Neural cell (in vitro differentiated cells): Measurements from ENCODE around the gene KRT2. TPM values are rescaled to one million over a fixed set of nuclear protein-coding genes. Genes with fewer than 3 reads are reported as not detected.

ENCODE experiments used
- H2AFZ ChIP-seq: fragments of 200-600, 300-800 bp; sonication (generic), shearing (Covaris generic); 2 replicates; pipeline ENCODE4 v1.6.0; 2014; ENCODE audit warnings: low read depth, mild to moderate bottlenecking, antibody characterized with exemption, low read length, moderate library complexity
- H3F3A ChIP-seq: fragments of 200-600 bp; shearing (Covaris generic); 2 replicates; pipeline ENCODE4 v1.6.1; 2016; ENCODE audit warnings: mild to moderate bottlenecking, moderate library complexity, mixed read lengths, antibody characterized with exemption, low read length; ENCODE audit not compliant: insufficient read depth, poor library complexity, severe bottlenecking
- H3K27ac ChIP-seq: fragments of 200-600, 300-800 bp; sonication (generic), shearing (Covaris generic); 2 replicates; pipeline ENCODE4 v1.5.1; 2014; ENCODE audit warnings: mild to moderate bottlenecking, low read length, moderate library complexity
- H3K27me3 ChIP-seq: fragments of 300-800, 200-600 bp; sonication (generic), shearing (Covaris generic); 2 replicates; pipeline ENCODE4 v1.6.0; 2014; ENCODE audit warnings: mild to moderate bottlenecking, low read depth, low read length, moderate library complexity; ENCODE audit not compliant: insufficient read depth
- H3K36me3 ChIP-seq: fragments of 300-800, 200-600 bp; sonication (generic), shearing (Covaris generic); 2 replicates; pipeline ENCODE4 v1.5.1; 2014; ENCODE audit warnings: mild to moderate bottlenecking, antibody characterized with exemption, low read length, moderate library complexity; ENCODE audit not compliant: insufficient read depth
- H3K4me2 ChIP-seq: fragments of 300-800, 200-600 bp; sonication (generic), shearing (Covaris generic); 2 replicates; pipeline ENCODE4 v1.6.0; 2014; ENCODE audit warnings: mild to moderate bottlenecking, low read length
- H3K4me3 ChIP-seq: fragments of 300-800, 200-600 bp; sonication (generic), shearing (Covaris generic); 2 replicates; pipeline ENCODE4 v1.5.1; 2014; ENCODE audit warnings: mild to moderate bottlenecking, low read length, moderate library complexity
- H3K79me2 ChIP-seq: fragments of 200-600 bp; shearing (Covaris generic); replicated peaks from 2 replicates; pipeline ENCODE4 v1.6.0; 2014; ENCODE audit warnings: mild to moderate bottlenecking, low read length, moderate library complexity; ENCODE audit not compliant: insufficient read depth
- H3K9ac ChIP-seq: fragments of 300-800, 200-600 bp; sonication (generic), shearing (Covaris generic); 2 replicates; pipeline ENCODE4 v1.6.1; 2016; ENCODE audit warnings: mild to moderate bottlenecking, low read length, mixed read lengths
- H3K9me2 ChIP-seq: fragments of 200-600 bp; shearing (Covaris generic); 2 replicates; pipeline ENCODE4 v1.6.1; 2016; ENCODE audit warnings: mild to moderate bottlenecking, low read length, mixed read lengths; ENCODE audit not compliant: insufficient read depth
- H3K9me3 ChIP-seq: fragments of 200-600, 300-800 bp; sonication (generic), shearing (Covaris generic); 2 replicates; pipeline ENCODE4 v1.6.1; 2016; ENCODE audit warnings: mild to moderate bottlenecking, mixed run types, low read length, moderate library complexity, mixed read lengths
- H4K20me1 ChIP-seq: fragments of 200-600 bp; shearing (Covaris generic); 2 replicates; pipeline ENCODE4 v1.6.1; 2016; ENCODE audit warnings: mild to moderate bottlenecking, mixed run types; ENCODE audit not compliant: insufficient read depth
- EP300 ChIP-seq: fragments of 450-650 bp; conservative IDR thresholded peaks from 2 replicates; pipeline ENCODE4 v1.6.1; 2014; ENCODE audit warnings: antibody characterized with exemption, mild to moderate bottlenecking, moderate library complexity; ENCODE audit not compliant: poor library complexity, severe bottlenecking
- EZH2 ChIP-seq: fragments of 200-600, 300-800 bp; shearing (Covaris generic), sonication (generic); IDR thresholded peaks from 2 replicates; pipeline ENCODE4 v1.6.1; 2014; ENCODE audit warnings: antibody characterized with exemption, low read length, borderline replicate concordance, mild to moderate bottlenecking; ENCODE audit not compliant: insufficient read depth, poor library complexity, severe bottlenecking
- MXI1 ChIP-seq: fragments of 450-650 bp; conservative IDR thresholded peaks from 2 replicates; pipeline ENCODE4 v1.6.1; 2014; ENCODE audit warnings: antibody characterized with exemption, mild to moderate bottlenecking; ENCODE audit not compliant: poor library complexity, severe bottlenecking
- POLR2AphosphoS5 ChIP-seq: IDR thresholded peaks from 2 replicates; pipeline ENCODE4 v1.6.1; 2012
- RAD21 ChIP-seq: fragments of 450-650 bp; conservative IDR thresholded peaks from 2 replicates; pipeline ENCODE4 v1.6.1; 2014; ENCODE audit warnings: antibody characterized with exemption, mild to moderate bottlenecking, moderate library complexity
- SMC3 ChIP-seq: fragments of 450-650 bp; conservative IDR thresholded peaks from 2 replicates; pipeline ENCODE4 v1.6.1; 2014; ENCODE audit warnings: antibody characterized with exemption, mild to moderate bottlenecking, moderate library complexity; ENCODE audit not compliant: poor library complexity
- TAF1 ChIP-seq: IDR thresholded peaks from 2 replicates; pipeline ENCODE4 v1.6.1; 2012; ENCODE audit warnings: low read depth
- polyA plus RNA-seq: library from polyadenylated mRNA; depleted of rRNA; stranded (reverse); fragments of >200 nt; gene quantifications from 2 replicates; pipeline ENCODE4 v1.2.3, GENCODE V29; 2014
- TF ChIP-seq, protein P1 (sequence below): fragments of 450-650 bp; IDR thresholded peaks from 2 replicates; pipeline ENCODE4 v1.5.1; 2014; ENCODE audit warnings: antibody characterized with exemption, mild to moderate bottlenecking, moderate library complexity; ENCODE audit not compliant: poor library complexity, severe bottlenecking
- TF ChIP-seq, protein P2 (sequence below): IDR thresholded peaks from 2 replicates; pipeline ENCODE4 v1.6.1; 2012; ENCODE audit warnings: borderline replicate concordance

The KRT2 gene
- polyA plus RNA-seq, 1 donor from 2014 or later, result not detected

DNA sequence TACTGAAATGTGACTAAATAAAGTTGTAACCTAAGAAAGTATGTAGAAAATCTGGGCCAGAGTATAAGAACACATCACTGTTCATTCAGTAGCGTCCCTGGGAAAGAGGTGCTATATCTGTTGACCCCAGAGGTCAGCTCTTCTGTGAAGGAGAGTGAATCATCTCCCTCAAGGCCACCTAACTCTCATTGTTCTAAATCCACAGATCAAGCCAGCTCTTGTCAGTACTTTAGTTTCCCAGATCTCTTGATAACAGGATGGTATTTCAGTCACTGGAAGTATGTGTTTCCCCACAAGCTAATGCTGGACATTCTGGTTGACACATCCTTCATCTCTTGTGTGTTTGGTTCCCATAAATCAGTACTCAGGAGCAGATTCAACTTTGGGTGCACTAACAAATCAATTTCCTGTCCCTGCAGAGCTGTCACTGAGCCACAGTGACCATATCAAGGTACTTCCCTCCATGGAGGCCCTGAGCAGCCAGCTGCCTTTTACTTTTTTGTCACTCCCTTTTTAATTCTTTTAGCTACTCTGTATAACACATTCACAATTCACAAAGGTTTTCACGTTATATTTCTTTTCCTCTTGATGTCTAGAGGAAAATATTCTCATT, 20.4 kb upstream of the KRT2 start:
- no peaks in the 10 kb centered on the region for H3K9me2 ChIP-seq
- H4K20me1 ChIP-seq, result no peaks in the 10 kb centered on the region
- no peaks in the 10 kb centered on the region for H3K36me3 ChIP-seq
- H3K4me3 ChIP-seq, result no peak overlapping the region
- H3K27me3 ChIP-seq, result no peaks in the 10 kb centered on the region
- H3K9ac ChIP-seq, result no peak overlapping the region
- H3F3A ChIP-seq, result no peaks in the 10 kb centered on the region
- H3K79me2 ChIP-seq, result no peaks in the 10 kb centered on the region
- no peaks in the 10 kb centered on the region for H3K9me3 ChIP-seq
- H3K27ac ChIP-seq, result no peak overlapping the region
- TF ChIP-seq TAF1 (no peak), SMC3 (no peak), RAD21 (no peak), EZH2 (no peak), POLR2AphosphoS5 (no peak), EP300 (no peak), MXI1 (no peak)
- TF ChIP-seq, protein P1, sequence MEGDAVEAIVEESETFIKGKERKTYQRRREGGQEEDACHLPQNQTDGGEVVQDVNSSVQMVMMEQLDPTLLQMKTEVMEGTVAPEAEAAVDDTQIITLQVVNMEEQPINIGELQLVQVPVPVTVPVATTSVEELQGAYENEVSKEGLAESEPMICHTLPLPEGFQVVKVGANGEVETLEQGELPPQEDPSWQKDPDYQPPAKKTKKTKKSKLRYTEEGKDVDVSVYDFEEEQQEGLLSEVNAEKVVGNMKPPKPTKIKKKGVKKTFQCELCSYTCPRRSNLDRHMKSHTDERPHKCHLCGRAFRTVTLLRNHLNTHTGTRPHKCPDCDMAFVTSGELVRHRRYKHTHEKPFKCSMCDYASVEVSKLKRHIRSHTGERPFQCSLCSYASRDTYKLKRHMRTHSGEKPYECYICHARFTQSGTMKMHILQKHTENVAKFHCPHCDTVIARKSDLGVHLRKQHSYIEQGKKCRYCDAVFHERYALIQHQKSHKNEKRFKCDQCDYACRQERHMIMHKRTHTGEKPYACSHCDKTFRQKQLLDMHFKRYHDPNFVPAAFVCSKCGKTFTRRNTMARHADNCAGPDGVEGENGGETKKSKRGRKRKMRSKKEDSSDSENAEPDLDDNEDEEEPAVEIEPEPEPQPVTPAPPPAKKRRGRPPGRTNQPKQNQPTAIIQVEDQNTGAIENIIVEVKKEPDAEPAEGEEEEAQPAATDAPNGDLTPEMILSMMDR, result no peak
- TF ChIP-seq, protein P2, sequence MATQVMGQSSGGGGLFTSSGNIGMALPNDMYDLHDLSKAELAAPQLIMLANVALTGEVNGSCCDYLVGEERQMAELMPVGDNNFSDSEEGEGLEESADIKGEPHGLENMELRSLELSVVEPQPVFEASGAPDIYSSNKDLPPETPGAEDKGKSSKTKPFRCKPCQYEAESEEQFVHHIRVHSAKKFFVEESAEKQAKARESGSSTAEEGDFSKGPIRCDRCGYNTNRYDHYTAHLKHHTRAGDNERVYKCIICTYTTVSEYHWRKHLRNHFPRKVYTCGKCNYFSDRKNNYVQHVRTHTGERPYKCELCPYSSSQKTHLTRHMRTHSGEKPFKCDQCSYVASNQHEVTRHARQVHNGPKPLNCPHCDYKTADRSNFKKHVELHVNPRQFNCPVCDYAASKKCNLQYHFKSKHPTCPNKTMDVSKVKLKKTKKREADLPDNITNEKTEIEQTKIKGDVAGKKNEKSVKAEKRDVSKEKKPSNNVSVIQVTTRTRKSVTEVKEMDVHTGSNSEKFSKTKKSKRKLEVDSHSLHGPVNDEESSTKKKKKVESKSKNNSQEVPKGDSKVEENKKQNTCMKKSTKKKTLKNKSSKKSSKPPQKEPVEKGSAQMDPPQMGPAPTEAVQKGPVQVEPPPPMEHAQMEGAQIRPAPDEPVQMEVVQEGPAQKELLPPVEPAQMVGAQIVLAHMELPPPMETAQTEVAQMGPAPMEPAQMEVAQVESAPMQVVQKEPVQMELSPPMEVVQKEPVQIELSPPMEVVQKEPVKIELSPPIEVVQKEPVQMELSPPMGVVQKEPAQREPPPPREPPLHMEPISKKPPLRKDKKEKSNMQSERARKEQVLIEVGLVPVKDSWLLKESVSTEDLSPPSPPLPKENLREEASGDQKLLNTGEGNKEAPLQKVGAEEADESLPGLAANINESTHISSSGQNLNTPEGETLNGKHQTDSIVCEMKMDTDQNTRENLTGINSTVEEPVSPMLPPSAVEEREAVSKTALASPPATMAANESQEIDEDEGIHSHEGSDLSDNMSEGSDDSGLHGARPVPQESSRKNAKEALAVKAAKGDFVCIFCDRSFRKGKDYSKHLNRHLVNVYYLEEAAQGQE, result no peak
- no peak overlapping the region for H3K4me2 ChIP-seq
- no peak overlapping the region for H2AFZ ChIP-seq

DNA sequence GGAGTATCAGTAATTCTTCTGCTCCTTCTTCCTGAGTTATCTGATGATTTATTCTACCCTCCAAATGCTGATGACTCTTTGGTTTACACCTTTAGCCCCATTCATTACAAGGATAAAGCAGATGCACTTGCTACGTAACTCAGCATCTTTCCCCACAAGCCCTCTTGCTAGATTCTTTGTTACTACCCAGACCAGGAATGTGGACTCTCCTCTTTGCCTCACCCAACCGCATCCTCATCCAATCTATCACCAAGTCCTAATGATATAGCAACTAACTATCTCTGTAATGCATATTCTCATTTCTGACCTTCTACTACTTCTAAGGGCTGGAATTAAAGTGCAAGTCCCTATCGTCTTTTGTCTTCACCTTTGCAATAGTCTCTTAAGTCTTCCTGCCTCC, 18.9 kb upstream of the KRT2 start:
- H3K9me2 ChIP-seq, result no peaks in the 10 kb centered on the region
- no peaks in the 10 kb centered on the region for H3K36me3 ChIP-seq
- TF ChIP-seq, protein P2, result no peak
- TF ChIP-seq, protein P1, result no peak
- no peak for TF ChIP-seq RAD21
- H3K9me3 ChIP-seq, result no peaks in the 10 kb centered on the region
- no peaks in the 10 kb centered on the region for H4K20me1 ChIP-seq
- no peak overlapping the region for H3K9ac ChIP-seq
- no peaks in the 10 kb centered on the region for H3K79me2 ChIP-seq
- H3K4me2 ChIP-seq, result no peak overlapping the region
- H3K27me3 ChIP-seq, result no peaks in the 10 kb centered on the region
- no peak overlapping the region for H3K27ac ChIP-seq
- H2AFZ ChIP-seq, result no peak overlapping the region
- H3K4me3 ChIP-seq, result no peak overlapping the region
- H3F3A ChIP-seq, result no peaks in the 10 kb centered on the region
